Progenitor cell of endocrine pancreas (in vitro differentiated cells): Measurements from ENCODE around the gene PFKFB2. TPM values are rescaled to one million over a fixed set of nuclear protein-coding genes. Genes with fewer than 3 reads are reported as not detected.
A peak's percentile ranks its signal among the peaks of the same experiment; 100 is the strongest.

ENCODE experiments used
- DNase-seq: peaks from one replicate; pipeline ENCODE4 v3.0.0; 2021; ENCODE audit warnings: low spot score; ENCODE audit not compliant: unreplicated experiment
- H3K27ac Mint-ChIP-seq: 2 replicates; pipeline ENCODE4 v1.8.0; 2021; ENCODE audit warnings: mild to moderate bottlenecking, moderate library complexity, mixed read lengths
- H3K27me3 Mint-ChIP-seq: 2 replicates; pipeline ENCODE4 v1.8.0; 2021; ENCODE audit warnings: mixed read lengths
- H3K36me3 Mint-ChIP-seq: 2 replicates; pipeline ENCODE4 v1.8.0; 2022; ENCODE audit warnings: mixed read lengths; ENCODE audit not compliant: insufficient read depth
- H3K4me1 Mint-ChIP-seq: 2 replicates; pipeline ENCODE4 v1.8.0; 2021; ENCODE audit warnings: low read depth, mixed read lengths
- H3K4me3 Mint-ChIP-seq: 2 replicates; pipeline ENCODE4 v1.8.0; 2021; ENCODE audit warnings: low read depth, mild to moderate bottlenecking, moderate library complexity, mixed read lengths
- H3K9me3 Mint-ChIP-seq: 2 replicates; pipeline ENCODE4 v1.8.0; 2021; ENCODE audit warnings: low read depth, mixed read lengths
- CTCF ChIP-seq: fragments of 200-600 bp; sonication (generic); IDR thresholded peaks from one replicate; pipeline ENCODE4 v1.5.0; 2021; ENCODE audit warnings: antibody characterized with exemption, mild to moderate bottlenecking; ENCODE audit not compliant: unreplicated experiment
- total RNA-seq: library from RNA; stranded (reverse); gene quantifications from 2 replicates; pipeline ENCODE4 v1.2.1, GENCODE V29; 2021

The PFKFB2 gene
- total RNA-seq, 1 donor from 2014 or later: 9.6 TPM

GRCh38 chr1:207022996-207023679 is 29.9 kb upstream of the PFKFB2 start:
- Mint-ChIP-seq H3K27me3 (peaks cover 2% of the 10 kb centered on the region), H3K4me1 (peaks cover 44% of the 10 kb centered on the region), H3K9me3 (no peaks in the 10 kb centered on the region), H3K4me3 (no peak overlapping the region), H3K27ac (no peak overlapping the region), H3K36me3 (peaks cover 31% of the 10 kb centered on the region)
- no peak for DNase-seq
- no peak for TF ChIP-seq CTCF

- Mint-ChIP-seq H3K27ac (peak overlapping the region; percentile 45), H3K9me3 (no peaks in the 10 kb centered on the region), H3K36me3 (peaks cover 31% of the 10 kb centered on the region), H3K4me1 (peaks cover 54% of the 10 kb centered on the region), H3K27me3 (no peaks in the 10 kb centered on the region), H3K4me3 (peak overlapping the region; percentile 24)
- no peak for TF ChIP-seq CTCF
- DNase-seq: no peak
Measured at GRCh38 chr1:207024202-207025145, 28.6 kb upstream of the PFKFB2 start.

- no peak for DNase-seq
- Mint-ChIP-seq H3K27ac (peak overlapping the region; percentile 45), H3K36me3 (peaks cover 31% of the 10 kb centered on the region), H3K4me3 (peak overlapping the region; percentile 1), H3K9me3 (no peaks in the 10 kb centered on the region), H3K27me3 (no peaks in the 10 kb centered on the region), H3K4me1 (peaks cover 61% of the 10 kb centered on the region)
- no peak for TF ChIP-seq CTCF
Measured at GRCh38 chr1:207025146-207025880, 27.8 kb upstream of the PFKFB2 start.

GRCh38 chr1:207026104-207026534 is 27.0 kb upstream of the PFKFB2 start:
- Mint-ChIP-seq H3K27me3 (no peaks in the 10 kb centered on the region), H3K4me3 (peak overlapping the region; percentile 12), H3K36me3 (peaks cover 28% of the 10 kb centered on the region), H3K9me3 (no peaks in the 10 kb centered on the region), H3K27ac (no peak overlapping the region), H3K4me1 (peaks cover 69% of the 10 kb centered on the region)
- TF ChIP-seq CTCF: no peak
- DNase-seq: no peak
